LNCaP clone FGC (cell line): Measurements from ENCODE around the gene ZNF695.

Experiments
- DNase-seq: peaks from one replicate; pipeline ENCODE4 v3.0.0-alpha.2; 2011; ENCODE audit warnings: low read depth
- H3K4me3 ChIP-seq: 2 replicates; pipeline ENCODE4 v1.5.1; 2011; ENCODE audit warnings: mild to moderate bottlenecking, low read depth, low read length, control low read depth
- TF ChIP-seq, protein P1 (sequence below): IDR thresholded peaks from 2 replicates; pipeline ENCODE4 v1.5.1; 2012; ENCODE audit warnings: mild to moderate bottlenecking; ENCODE audit not compliant: control insufficient read depth, insufficient read depth; ENCODE audit errors: extremely low read depth

ZNF695 gene

DNA sequence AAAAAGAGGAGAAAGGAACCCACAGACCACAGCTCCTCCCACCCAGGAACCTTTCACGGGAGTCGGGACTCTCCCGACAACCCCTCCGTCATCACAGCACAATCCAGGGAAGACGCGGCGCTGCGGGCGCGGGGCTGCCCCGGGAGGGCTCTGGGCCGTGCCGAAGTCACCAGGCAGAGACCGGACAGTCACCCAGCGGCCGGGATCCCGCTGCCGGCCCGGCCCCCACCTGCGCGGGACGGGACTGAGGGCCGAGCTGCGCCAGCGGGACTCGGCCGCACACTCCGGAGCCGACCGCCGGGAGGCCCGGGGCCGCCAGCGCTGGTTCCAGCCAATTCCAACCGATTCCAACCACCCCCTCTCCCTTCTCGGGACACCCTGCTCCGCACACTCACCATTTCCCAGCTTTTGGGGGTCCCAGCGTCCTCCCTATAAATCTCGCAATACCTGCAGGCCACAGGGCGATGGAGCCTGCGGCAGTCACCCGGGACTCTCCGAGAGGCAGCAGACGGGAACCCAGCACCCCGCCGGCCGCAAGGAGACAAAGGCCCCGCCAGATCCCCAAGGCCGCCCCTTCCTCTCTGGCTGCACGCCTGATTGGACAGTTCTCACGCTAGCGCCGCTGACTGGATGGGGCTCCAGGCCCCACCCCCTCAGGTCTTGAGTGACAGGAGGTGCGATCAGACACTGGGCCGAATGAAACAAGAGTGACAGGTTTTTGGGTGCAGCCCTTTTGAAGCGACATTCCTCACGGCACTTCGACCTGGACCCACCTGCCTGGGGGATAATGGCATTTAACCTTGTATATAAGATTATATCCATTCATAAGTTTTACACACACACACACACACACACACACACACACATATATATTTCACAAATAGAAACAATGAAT, at the start of gene ZNF695:
TSS of gene ZNF695 (minus strand) at position 547 of the 895 bp plus-strand sequence. CDS start at position 398, 149 bp downstream.
- TF ChIP-seq, protein P1, sequence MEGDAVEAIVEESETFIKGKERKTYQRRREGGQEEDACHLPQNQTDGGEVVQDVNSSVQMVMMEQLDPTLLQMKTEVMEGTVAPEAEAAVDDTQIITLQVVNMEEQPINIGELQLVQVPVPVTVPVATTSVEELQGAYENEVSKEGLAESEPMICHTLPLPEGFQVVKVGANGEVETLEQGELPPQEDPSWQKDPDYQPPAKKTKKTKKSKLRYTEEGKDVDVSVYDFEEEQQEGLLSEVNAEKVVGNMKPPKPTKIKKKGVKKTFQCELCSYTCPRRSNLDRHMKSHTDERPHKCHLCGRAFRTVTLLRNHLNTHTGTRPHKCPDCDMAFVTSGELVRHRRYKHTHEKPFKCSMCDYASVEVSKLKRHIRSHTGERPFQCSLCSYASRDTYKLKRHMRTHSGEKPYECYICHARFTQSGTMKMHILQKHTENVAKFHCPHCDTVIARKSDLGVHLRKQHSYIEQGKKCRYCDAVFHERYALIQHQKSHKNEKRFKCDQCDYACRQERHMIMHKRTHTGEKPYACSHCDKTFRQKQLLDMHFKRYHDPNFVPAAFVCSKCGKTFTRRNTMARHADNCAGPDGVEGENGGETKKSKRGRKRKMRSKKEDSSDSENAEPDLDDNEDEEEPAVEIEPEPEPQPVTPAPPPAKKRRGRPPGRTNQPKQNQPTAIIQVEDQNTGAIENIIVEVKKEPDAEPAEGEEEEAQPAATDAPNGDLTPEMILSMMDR: no peak
- peak within 1 kb of the TSS; percentile 66 for H3K4me3 ChIP-seq
- DNase-seq: peak; percentile 95

DNA sequence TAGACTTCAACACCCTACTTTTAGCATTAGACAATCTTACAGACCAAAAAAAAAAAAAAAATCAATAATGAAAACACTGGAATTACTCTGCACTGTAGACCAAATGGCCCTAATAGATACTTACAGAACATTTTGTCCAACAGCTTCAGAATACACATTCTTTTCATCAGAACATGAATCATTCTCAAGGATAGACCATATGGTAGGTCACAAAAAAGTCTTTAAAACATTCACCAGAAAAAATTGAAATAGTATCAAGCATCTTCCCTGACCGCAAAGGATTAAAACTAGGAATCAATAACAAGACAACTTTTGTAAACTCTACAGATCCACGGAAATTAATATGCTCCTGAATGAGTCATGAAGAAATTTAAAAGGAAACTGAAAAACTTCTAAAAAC, 48.2 kb upstream of the ZNF695 start:
- TF ChIP-seq, protein P1: no peak
- DNase-seq: no peak
- no peak overlapping the region for H3K4me3 ChIP-seq

DNA sequence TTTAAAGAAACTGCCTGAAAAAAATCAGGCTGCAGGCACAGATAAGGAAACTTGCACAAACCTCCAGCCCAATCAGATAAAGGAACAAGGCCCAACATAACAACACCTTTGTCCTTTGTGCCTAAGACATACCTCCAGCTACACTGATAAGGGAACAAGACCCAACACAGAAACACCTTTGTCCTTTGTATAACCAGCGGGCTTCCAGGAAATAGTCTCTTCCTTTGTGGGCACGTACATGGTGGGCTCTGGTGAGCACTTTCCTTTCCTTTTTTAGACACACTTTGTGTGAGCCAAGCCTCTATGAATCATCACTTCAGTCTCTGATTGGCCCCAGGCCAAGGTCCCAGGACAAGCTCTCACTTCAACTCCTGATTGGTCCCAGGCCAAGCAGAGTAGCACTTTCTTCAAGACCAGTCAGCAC, 47.1 kb upstream of the ZNF695 start:
- TF ChIP-seq, protein P1: no peak
- no peak overlapping the region for H3K4me3 ChIP-seq
- DNase-seq: no peak

DNA sequence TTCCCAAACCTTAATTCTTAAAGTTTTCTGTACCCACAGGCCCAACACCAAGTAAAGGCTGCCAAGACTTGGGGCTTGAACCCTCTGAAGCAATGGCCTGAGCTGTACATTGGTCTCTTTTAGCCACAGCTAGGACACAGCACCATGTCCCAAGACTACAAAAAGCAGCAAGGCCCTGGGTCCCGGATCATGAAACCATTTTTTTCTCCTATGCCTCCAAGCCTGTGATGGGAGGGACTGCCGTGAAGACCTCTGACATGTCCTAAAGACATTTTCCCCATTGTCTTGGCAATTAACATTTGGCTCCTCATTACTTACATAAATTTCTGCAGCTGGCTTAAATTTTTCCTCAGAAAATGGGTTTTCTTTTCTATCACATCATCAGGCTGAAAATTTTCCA, 39.8 kb upstream of the ZNF695 start:
- TF ChIP-seq, protein P1: no peak
- DNase-seq: no peak
- no peak overlapping the region for H3K4me3 ChIP-seq

DNA sequence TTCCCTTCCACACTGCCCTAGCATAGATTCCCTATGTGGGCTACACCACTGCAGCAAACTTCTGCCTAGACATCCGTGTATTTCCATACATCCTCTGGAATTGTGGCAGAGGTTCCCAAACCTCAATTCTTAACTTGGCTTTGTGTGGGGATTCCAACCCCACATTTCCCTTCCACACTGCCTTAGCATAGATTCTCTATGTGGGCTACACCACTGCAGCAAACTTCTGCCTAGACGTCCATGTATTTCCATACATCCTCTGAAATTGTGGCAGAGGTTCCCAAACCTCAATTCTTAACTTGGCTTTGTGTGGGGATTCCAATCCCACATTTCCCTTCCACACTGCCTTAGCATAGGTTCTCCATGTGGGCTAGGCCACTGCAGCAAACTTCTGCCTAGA, 39.4 kb upstream of the ZNF695 start:
- TF ChIP-seq, protein P1: no peak
- H3K4me3 ChIP-seq: no peak overlapping the region
- DNase-seq: no peak

DNA sequence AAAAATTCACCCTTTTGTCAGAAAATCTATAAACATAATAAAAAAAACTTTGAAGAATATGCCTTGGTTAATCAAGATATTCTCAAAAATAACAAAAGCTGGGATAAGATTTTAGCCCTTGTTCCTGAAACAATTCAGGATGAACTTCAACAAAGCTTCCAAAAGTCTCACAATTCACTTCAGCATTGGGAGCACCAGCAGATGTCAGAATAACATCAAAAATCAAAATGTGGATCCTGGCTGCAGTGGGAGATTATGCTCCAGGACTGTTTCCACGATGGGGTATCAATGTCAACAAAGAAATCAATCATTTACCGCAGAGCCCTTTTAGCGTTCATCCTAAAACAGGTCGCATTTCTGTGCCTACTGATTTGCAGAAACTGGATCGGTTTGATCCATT, 35.5 kb upstream of the ZNF695 start:
- DNase-seq: no peak
- no peak overlapping the region for H3K4me3 ChIP-seq
- TF ChIP-seq, protein P1: no peak
